ENCODE data around the gene AMDHD2.

Gene AMDHD2

DNA sequence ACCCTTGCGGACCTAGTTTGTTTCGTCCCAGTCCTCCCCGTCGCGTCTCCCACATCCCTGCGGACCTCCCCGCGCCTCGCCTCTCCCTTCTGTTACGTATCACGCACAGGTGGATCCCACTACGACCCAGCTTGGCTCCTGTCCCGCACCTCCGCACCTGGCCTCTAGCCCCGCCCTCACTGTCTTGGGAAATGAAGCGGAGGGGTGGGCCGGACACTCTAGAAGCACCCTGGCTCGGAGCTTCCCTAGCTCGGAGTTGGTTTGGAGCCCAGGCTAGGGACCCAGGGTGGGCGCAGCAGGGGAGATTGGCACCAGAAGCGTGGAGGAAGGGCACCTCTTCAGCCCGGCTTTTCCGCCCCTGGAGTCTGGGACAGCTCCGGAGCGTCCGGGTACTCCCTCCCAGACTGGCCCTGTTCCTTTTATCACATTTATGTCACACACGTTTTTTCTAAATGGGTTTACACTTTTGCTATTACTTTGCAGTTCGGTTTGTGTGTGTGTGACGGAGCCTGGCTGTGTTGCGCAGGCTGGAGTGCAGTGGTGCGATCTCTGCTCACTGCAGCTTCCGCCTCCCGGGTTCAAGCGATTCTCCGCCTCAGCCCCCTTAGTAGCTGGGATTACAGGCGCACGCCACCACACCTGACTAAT lies 12.4 kb downstream of the AMDHD2 start (continued):
- peak; percentile 57 for TF ChIP-seq ZNF341 (tag by site-specific recombination; IDR thresholded peaks at IDR 0.05; ENCODE audit: low read depth)
- 0 out of 2 replicates have a peak, but pooled peaks have one; percentile 29 for TF ChIP-seq ZSCAN16 (tag by site-specific recombination; IDR thresholded peaks at IDR 0.05)
- TF ChIP-seq ZBTB20 (tag by site-specific recombination; IDR thresholded peaks at IDR 0.05), result peak; percentile 29; the same call in 1 of the 2 replicates
- TF ChIP-seq SCRT1 (tag by site-specific recombination; IDR thresholded peaks at IDR 0.05; ENCODE audit: borderline replicate concordance), result peak; percentile 73; the same call in 1 of the 2 replicates
- TF ChIP-seq ZBTB7A (tag by site-specific recombination; IDR thresholded peaks at IDR 0.05; ENCODE audit: low read depth), result peak; percentile 65; the same call in 1 of the 2 replicates
- TF ChIP-seq ZBTB48 (tag by site-specific recombination; IDR thresholded peaks at IDR 0.05), result peak; percentile 76; the same call in 1 of the 2 replicates
- peak; percentile 40; the same call in 1 of the 2 replicates for TF ChIP-seq ZNF394 (tag by site-specific recombination; IDR thresholded peaks at IDR 0.05; ENCODE audit: borderline replicate concordance)
- no peak for TF ChIP-seq ZNF223 (tag by site-specific recombination; IDR thresholded peaks at IDR 0.05)
- no peak for TF ChIP-seq ZNF221 (tag by site-specific recombination; IDR thresholded peaks at IDR 0.05; ENCODE audit: borderline replicate concordance)
- TF ChIP-seq, protein P1, sequence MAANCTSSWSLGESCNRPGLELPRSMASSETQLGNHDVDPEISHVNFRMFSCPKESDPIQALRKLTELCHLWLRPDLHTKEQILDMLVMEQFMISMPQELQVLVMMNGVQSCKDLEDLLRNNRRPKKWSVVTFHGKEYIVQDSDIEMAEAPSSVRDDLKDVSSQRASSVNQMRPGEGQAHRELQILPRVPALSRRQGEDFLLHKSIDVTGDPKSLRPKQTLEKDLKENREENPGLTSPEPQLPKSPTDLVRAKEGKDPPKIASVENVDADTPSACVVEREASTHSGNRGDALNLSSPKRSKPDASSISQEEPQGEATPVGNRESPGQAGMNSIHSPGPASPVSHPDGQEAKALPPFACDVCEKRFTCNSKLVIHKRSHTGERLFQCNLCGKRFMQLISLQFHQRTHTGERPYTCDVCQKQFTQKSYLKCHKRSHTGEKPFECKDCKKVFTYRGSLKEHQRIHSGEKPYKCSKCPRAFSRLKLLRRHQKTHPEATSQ (tag by site-specific recombination; IDR thresholded peaks at IDR 0.05), result no peak
- TF ChIP-seq PRDM4 (tag by site-specific recombination; IDR thresholded peaks at IDR 0.05), result no peak
- TF ChIP-seq ZFHX2 (tag by site-specific recombination; conservative IDR thresholded peaks at IDR 0.05), result 0 out of 2 replicates have a peak, but pooled peaks have one; percentile 39
- no peak for TF ChIP-seq ZNF169 (tag by site-specific recombination; IDR thresholded peaks at IDR 0.05)
- TF ChIP-seq, protein P2, sequence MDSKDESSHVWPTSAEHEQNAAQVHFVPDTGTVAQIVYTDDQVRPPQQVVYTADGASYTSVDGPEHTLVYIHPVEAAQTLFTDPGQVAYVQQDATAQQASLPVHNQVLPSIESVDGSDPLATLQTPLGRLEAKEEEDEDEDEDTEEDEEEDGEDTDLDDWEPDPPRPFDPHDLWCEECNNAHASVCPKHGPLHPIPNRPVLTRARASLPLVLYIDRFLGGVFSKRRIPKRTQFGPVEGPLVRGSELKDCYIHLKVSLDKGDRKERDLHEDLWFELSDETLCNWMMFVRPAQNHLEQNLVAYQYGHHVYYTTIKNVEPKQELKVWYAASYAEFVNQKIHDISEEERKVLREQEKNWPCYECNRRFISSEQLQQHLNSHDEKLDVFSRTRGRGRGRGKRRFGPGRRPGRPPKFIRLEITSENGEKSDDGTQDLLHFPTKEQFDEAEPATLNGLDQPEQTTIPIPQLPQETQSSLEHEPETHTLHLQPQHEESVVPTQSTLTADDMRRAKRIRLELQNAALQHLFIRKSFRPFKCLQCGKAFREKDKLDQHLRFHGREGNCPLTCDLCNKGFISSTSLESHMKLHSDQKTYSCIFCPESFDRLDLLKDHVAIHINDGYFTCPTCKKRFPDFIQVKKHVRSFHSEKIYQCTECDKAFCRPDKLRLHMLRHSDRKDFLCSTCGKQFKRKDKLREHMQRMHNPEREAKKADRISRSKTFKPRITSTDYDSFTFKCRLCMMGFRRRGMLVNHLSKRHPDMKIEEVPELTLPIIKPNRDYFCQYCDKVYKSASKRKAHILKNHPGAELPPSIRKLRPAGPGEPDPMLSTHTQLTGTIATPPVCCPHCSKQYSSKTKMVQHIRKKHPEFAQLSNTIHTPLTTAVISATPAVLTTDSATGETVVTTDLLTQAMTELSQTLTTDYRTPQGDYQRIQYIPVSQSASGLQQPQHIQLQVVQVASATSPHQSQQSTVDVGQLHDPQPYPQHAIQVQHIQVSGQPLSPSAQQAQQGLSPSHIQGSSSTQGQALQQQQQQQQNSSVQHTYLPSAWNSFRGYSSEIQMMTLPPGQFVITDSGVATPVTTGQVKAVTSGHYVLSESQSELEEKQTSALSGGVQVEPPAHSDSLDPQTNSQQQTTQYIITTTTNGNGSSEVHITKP (tag by site-specific recombination; IDR thresholded peaks at IDR 0.05), result peak; percentile 33; the same call in 1 of the 2 replicates
- TF ChIP-seq ZNF335 (tag by site-specific recombination; conservative IDR thresholded peaks at IDR 0.05), result 0 out of 2 replicates have a peak, but pooled peaks have one; percentile 18
- peak; percentile 90; the same call in 1 of the 2 replicates for TF ChIP-seq ZBTB1 (tag by site-specific recombination; IDR thresholded peaks at IDR 0.05)
- TF ChIP-seq ZSCAN30 (tag by site-specific recombination; IDR thresholded peaks at IDR 0.05), result 0 out of 2 replicates have a peak, but pooled peaks have one; percentile 37
- TF ChIP-seq EGR2 (tag by site-specific recombination; IDR thresholded peaks at IDR 0.05; ENCODE audit: low read depth), result no peak
